Putamen (tissue), 1 donor: ENCODE results near the gene ST3GAL4.

Experiments
- DNase-seq: peaks from one replicate; pipeline ENCODE4 v3.0.0-alpha.2; 2016; ENCODE audit warnings: low spot score

ST3GAL4 gene

GRCh38 chr11:126329644-126330211 is 25.8 kb upstream of the ST3GAL4 start:
- no peak for DNase-seq

DNA sequence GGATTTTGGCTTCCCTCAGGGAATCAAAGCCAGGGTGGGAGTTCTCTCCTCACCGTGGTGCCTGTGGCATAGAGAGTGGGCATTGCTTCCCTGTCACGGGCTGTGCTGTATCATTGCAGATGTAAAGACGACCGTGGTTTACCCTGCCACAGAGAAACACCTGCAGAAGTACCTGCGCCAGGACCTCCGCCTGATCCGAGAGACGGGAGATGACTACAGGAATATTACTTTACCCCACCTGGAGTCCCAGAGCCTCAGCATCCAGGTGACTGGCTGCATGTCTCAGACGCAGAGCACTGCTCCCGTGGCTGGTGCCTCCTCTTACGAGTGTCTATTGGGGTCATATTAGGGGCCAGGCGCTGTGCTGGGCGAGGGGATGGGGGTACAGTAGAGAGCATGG is 24.2 kb upstream of the ST3GAL4 start:
- no peak for DNase-seq

DNA sequence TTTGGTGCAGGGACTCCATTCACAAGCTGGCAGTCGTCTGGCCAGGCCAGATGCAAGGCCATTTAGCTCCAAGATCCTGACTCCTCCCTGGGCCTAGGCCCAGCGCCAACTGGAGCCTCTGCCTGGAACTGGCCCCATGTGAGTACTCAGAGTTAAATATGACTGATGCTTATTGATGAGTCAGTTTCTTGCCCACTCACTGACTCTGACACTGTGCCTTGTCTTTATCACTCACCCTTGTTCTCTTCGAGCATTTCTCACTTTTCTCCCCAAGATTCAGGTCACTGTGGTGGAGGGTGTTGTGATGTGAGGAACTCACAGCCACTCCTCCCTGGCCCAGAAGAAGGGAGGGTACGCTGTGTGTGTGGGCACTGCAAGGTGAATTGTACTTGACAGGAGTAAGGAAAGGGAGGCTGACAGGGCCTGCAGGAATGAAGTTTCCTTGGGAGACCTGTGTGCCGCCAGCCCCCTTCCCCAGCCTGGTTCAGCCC is 23.2 kb upstream of the ST3GAL4 start:
- peak; percentile 52 for DNase-seq

DNA sequence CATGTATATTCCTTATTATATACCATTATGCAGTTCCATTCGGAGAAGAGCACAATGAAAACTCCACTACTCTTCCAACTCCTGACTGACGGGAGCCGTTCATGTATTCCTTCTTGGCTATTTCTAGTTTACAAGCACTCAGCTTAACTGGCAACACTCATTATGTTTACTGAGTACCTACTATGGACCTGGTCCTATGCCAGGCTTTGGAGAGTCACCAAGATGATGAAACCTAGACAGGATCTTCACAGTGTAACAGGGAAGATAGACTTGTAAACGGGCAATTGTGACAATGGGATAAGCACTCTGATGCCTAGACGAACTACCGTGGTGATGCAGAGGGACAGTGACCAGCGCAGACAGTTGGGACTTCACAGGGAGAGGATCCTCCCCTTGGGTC is 22.3 kb upstream of the ST3GAL4 start:
- DNase-seq, result no peak

- no peak for DNase-seq
Observed at GRCh38 chr11:126334659-126335462, 20.6 kb upstream of the ST3GAL4 start.

DNA sequence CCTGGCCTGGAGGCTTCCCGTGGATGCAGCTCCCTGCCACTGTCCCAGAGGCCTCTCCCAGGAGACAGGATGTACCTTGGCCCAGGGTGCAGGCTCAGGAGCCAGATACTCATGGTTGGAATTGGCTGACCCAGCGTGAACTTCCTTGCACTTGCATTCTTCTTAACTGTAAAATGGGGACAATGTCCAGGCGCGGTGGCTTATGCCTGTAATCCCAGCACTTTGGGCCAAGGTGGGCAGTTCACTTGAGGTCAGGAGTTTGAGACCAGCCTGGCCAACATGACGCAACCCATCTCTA is 20.1 kb upstream of the ST3GAL4 start:
- no peak for DNase-seq

DNA sequence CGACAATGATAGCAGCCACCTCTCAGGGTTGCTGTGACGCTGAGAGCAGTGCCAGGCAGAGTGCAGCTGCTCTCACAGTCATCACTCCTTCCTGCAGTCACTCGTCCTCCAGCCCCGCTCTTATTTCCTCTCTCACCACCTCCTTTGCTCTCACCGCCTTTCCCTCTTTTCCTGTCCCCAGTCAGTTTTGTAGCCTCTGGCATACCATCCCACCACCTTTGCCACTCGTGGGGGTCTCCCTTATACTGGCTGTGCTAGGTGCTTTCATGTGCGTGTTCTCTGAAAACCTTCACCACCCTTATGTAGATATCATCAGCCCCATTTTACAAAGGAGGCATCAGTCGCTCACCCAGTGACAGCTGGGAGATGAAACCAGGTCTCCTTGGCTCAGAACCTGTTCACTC is 19.3 kb upstream of the ST3GAL4 start:
- no peak for DNase-seq

DNA sequence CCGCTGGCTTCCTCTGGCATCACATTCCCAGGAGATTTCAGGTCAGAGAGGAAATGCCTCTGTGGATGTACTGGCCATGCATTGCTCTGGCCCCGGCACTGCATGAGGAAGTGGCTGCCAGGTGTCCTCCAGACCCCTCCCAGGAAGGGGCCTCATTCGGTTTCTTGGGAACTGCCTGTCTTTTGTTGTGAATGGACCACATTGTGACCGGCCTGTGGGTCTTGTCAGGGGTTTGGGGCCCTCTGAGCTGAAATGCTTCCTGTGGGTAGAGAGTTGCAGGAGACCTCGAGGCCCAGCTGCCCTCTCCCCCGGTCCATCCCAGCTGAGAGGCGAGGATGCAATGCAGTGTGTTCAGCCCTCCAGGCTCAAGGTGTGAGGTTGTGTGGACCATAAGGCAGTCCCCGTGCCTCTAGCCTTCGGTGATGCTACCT is 18.8 kb upstream of the ST3GAL4 start:
- DNase-seq, result no peak

GRCh38 chr11:126337126-126337473 is 18.4 kb upstream of the ST3GAL4 start:
- DNase-seq, result no peak

GRCh38 chr11:126337474-126338241 is 17.8 kb upstream of the ST3GAL4 start:
- DNase-seq, result no peak

DNA sequence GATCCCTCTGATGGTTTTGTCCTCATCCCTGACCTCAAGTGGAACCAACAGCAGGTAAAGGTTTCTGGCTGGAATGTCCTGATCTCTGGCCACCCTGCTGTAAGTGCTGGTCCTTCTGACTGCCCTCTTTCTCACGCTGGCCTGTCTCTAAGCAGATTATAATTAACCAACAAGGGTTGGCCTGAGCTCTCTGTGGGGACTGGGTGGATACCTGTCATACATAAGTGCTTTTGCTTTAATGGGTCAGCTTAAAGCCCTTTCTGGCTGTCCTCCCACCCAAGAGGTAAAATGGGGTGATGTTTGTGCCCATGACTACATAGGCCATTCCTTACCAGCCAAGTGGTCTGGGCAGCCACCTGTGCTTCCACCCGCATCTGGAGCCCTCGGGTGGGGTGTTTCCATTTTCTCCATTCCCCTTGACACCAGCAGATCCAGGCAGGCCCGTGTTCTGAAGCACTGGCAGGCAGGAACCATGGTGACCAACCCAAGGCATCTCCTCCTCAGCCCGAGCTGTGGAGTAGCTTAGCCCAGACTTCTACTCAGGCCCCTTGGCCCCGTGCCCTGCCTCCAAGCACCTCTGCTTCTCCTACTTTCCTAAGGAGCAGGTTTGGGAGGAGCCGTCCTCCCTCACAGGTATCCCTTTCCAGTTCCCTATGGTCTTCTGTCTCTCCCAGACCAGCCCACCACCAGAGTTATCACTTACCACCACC is 17.0 kb upstream of the ST3GAL4 start:
- no peak for DNase-seq

DNA sequence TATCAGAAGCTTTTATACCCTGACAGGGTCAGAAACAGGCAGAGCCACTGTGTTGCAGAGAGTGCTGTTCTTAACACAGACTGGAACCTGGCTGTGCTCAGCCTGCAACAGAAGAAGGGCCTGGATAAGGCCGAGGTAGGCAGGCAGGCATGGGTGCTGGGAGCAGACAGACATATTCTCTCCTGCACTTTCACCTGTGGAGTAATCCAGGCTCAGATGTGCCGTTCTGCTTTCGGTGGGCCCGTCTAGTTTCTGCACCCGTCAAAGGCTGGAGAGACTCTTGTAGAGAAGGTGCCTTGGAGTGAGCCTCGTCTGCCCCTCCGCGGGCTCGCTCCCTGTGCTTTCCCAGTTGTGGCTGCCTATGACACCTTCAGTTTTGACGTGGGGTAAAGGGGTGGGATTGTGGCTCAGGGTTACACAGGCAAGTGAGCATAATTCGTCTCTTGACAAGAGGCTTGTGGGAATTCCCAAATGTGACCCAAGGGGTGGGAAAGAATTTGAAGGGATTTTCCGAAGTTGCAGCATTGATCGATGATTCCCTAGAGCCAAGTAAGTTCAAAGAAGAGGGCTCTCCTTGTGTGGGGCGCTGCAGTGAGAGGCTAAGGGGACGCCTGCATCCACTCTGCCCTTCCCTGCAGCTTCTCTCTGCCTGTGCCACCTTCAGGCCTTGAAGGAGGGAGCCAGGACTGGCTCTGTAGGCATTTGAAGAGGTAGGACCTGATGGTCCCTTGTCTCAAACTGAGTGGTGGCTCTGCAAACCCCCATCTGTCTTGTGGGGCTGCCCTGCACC is 16.2 kb upstream of the ST3GAL4 start:
- no peak for DNase-seq

DNA sequence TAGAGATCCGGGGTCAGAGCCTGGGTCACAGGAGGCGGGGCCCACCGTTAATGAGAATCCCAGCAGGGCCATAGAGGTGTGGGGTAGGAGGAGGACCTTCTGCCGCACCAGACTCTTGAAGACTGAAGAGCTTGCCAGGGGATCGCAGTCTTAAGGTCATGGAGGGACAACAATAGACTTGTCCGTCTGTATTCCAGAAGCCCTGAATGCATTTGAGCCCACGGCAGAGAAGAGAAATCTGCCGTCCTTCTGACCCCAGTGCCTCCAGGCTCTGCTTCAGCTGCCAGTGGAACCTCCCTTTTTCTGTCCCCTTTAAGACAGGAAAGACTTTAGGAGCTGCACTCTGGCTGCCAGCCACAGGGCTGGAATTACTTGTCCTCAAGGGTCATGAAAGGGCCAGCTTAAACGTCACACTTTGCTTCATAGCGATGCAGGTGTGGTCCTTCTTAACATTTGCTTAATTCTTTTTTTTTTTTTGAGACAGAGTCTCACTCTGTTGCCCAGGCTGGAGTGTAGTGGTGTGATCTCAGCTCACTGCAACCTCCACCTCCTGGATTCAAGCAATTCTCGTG is 15.5 kb upstream of the ST3GAL4 start:
- DNase-seq, result no peak

GRCh38 chr11:126340960-126341606 is 14.4 kb upstream of the ST3GAL4 start:
- DNase-seq, result no peak

DNA sequence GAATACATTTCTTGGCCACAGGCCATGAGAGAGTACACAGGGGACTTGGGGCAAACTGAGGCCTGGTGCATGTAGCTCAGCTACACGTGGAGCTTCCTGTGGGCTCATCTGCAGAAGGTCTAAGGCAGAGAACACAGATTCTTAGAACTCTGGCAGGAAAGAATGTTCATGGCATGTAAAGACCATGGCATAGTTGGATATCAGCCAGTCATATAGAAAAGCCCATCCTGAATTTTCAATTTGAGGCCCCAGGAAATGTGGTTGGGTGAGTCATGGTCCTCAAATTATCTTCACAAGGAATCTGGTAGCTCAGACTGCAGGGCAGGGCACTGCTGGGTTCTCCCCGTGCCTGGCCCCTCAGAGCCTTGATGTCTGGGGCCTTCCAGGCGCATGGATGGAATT is 13.7 kb upstream of the ST3GAL4 start:
- no peak for DNase-seq

DNA sequence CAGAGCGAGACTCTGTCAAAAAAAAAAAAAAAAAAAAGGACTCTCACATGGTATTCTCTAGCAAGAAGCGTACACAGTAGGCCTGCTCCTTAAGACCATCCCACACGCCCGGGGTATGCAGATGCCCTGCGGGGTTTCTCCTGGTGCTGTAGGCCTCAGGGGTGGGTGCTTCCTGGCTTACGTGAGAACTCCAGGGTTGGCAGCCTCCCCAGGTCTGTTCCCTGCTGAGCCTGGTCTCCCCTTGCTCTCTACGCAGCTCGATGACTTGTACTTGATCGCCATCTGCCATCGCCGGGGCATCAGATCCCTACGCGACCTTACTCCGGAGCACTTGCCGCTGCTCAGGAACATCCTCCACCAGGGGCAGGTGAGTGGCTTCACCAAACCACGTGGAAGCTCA is 12.4 kb upstream of the ST3GAL4 start:
- DNase-seq, result no peak

DNA sequence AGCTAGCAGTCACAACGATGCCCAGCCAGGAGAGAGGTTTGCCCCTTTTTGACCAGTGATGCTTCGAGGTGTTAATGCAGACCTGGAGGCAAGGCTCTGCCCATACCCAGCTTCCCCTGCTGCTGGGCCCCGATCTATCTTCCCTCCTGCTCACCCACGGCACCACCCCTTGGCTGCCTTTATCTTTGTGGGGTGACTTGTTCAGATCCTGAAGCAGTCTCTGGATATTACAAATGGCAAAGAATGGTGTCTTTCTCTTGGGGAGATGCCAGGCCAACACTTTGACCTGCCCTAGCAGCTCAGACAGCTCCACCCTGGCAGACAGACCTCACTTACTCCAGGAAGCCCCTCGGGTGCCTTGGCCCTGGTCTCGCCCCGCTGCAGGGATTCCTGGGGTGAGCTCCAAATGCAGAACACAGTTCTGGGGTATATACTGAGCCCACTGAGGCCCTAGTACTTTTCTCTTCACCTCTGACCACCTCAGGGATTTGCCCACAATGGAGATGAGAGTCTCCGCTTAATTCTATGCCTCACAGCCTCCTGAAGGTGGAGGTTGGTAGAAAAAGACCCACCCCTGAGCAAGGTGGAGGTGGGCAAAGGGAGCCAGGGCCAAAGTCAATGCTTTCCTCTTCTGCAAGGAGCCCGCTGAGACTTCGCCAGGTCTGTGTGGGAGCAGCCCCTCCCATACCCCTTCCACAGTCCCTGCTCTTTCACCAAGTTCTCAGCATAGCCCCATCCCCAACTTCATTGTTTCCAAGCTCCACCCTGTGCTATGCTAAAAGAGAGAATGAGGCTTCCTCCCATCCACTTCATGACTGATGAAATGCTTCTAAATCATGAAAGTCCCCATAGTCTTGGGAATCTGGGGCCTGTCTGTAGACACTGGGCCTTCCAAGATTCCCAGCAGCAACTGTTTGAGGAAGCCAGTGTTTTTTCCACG is 11.1 kb upstream of the ST3GAL4 start:
- DNase-seq, result no peak

DNA sequence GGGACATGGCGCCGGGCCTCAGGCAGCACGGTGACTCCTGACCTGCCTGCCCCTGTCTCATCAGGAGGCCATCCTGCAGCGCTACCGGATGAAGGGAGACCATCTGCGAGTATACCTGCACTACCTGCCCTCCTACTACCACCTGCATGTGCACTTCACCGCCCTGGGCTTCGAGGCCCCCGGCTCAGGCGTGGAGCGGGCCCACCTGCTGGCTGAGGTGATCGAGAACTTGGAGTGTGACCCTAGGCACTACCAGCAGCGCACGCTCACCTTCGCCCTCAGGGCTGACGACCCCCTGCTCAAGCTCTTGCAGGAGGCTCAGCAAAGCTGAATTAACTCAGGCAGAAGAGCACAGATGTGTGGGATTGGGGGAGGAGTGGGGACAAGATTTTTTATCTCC is 10.2 kb upstream of the ST3GAL4 start:
- no peak for DNase-seq

- no peak for DNase-seq
Observed at GRCh38 chr11:126345759-126346585, 9.5 kb upstream of the ST3GAL4 start.
